Esophagus muscularis mucosa (tissue), 4 donors: ENCODE data around the gene MACC1.

ENCODE experiments used
- EP300 ChIP-seq: sonication (generic); formaldehyde crosslinking; IDR thresholded peaks from one replicate; pipeline ENCODE4 v1.6.1; 2017; ENCODE audit warnings: antibody characterized with exemption
- POLR2A ChIP-seq: fragments of 450-650 bp; IDR thresholded peaks from one replicate; pipeline ENCODE4 v1.6.1; 2017; ENCODE audit warnings: antibody characterized with exemption, moderate library complexity, mild to moderate bottlenecking, low read depth
- TF ChIP-seq, protein P1 (sequence below), 3 experiments: fragments of 200-600 bp in 2 of 3; fragments of 450-650 bp in 1 of 3; sonication (generic) in 2 of 3; IDR thresholded peaks; one replicate each; pipeline ENCODE4 v1.5.1; 2017 to 2019; ENCODE audit warnings: antibody characterized with exemption in 3 of 3, mild to moderate bottlenecking in 2 of 3, moderate library complexity in 1 of 3

DNA sequence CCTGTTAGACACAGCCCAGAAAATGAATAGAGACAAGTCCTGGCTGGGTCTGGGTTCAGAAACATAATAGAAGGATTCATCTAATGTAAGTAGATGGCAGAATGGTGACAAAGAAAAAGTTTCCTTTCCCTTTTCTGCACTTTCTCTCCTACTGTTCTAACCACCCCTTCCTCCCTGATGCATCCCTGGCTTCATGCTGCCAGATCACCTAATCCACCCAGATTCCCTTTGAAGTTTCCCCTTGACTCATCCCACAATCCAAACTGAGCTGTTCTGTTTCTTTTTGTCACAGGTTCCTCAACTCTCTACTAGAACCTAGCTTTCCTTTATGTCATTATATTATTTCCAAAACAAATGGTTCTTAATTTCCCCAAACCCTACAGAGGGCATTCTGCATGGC lies 1.1 kb upstream of the MACC1 start:
- TF ChIP-seq EP300, result no peak
- TF ChIP-seq, protein P1, sequence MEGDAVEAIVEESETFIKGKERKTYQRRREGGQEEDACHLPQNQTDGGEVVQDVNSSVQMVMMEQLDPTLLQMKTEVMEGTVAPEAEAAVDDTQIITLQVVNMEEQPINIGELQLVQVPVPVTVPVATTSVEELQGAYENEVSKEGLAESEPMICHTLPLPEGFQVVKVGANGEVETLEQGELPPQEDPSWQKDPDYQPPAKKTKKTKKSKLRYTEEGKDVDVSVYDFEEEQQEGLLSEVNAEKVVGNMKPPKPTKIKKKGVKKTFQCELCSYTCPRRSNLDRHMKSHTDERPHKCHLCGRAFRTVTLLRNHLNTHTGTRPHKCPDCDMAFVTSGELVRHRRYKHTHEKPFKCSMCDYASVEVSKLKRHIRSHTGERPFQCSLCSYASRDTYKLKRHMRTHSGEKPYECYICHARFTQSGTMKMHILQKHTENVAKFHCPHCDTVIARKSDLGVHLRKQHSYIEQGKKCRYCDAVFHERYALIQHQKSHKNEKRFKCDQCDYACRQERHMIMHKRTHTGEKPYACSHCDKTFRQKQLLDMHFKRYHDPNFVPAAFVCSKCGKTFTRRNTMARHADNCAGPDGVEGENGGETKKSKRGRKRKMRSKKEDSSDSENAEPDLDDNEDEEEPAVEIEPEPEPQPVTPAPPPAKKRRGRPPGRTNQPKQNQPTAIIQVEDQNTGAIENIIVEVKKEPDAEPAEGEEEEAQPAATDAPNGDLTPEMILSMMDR (IDR thresholded peaks at IDR 0.05), result no peak
- no peak for TF ChIP-seq POLR2A
